Dedifferentiated amniotic fluid mesenchymal stem cell (primary cell): ENCODE measurements around the gene ARSJ.
A peak's percentile ranks its signal among the peaks of the same experiment; 100 is the strongest.

Experiments
- DNase-seq: peaks from one replicate; pipeline ENCODE4 v3.0.0-alpha.2; 2016; ENCODE audit errors: extremely low spot score

ARSJ gene

GRCh38 chr4:113901994-113902787 is 77.3 kb downstream of the ARSJ start:
- no peak for DNase-seq

- no peak for DNase-seq
Measured at GRCh38 chr4:113899271-113900070, 80.0 kb downstream of the ARSJ start.

GRCh38 chr4:113893546-113893945 is 85.9 kb downstream of the ARSJ start:
- no peak for DNase-seq

- DNase-seq = peak; percentile 29
Measured at GRCh38 chr4:113888006-113888405, 91.4 kb downstream of the ARSJ start.

GRCh38 chr4:113885291-113885690 is 94.2 kb downstream of the ARSJ start:
- no peak for DNase-seq

GRCh38 chr4:113884655-113885054 is 94.8 kb downstream of the ARSJ start:
- DNase-seq = no peak

GRCh38 chr4:113882668-113883067 is 96.8 kb downstream of the ARSJ start:
- DNase-seq = peak; percentile 25

- no peak for DNase-seq
Measured at GRCh38 chr4:113881256-113881655, 98.2 kb downstream of the ARSJ start.

GRCh38 chr4:113880240-113881028 is 99.0 kb downstream of the ARSJ start:
- DNase-seq = no peak

- no peak for DNase-seq
Measured at GRCh38 chr4:113878668-113879067, 100.8 kb downstream of the ARSJ start.

- no peak for DNase-seq
Measured at GRCh38 chr4:113874480-113874879, 105.0 kb downstream of the ARSJ start.

- DNase-seq = no peak
Measured at GRCh38 chr4:113873508-113873907, 105.9 kb downstream of the ARSJ start.

GRCh38 chr4:113872426-113873260 is 106.8 kb downstream of the ARSJ start:
- DNase-seq = no peak

GRCh38 chr4:113871080-113871479 is 108.4 kb downstream of the ARSJ start:
- DNase-seq = no peak

GRCh38 chr4:113869743-113870375 is 109.6 kb downstream of the ARSJ start:
- no peak for DNase-seq

- no peak for DNase-seq
Measured at GRCh38 chr4:113866611-113867010, 112.8 kb downstream of the ARSJ start.

GRCh38 chr4:113858924-113859323 is 120.5 kb downstream of the ARSJ start:
- DNase-seq = no peak

- DNase-seq = no peak
Measured at GRCh38 chr4:113851816-113852215, 127.6 kb downstream of the ARSJ start.
